DND-41 (cell line): ENCODE results near the gene SLC24A3.

ENCODE experiments used
- ATAC-seq: fragments of 200-7000 bp; cut with Tn5 transposase; 3 replicates; pipeline ENCODE4 v1.9.1; 2021; ENCODE audit warnings: low read depth; ENCODE audit not compliant: insufficient read depth
- DNase-seq: peaks from one replicate; pipeline ENCODE4 v3.0.0-alpha.2; 2020
- H2AFZ ChIP-seq: 2 replicates; pipeline ENCODE4 v1.6.0; 2012; ENCODE audit warnings: low read depth, low read length
- H3K27ac ChIP-seq: 2 replicates; pipeline ENCODE4 v1.5.1; 2012; ENCODE audit warnings: low read length, inconsistent platforms
- H3K27me3 ChIP-seq: fragments of 200-600 bp; sonication (generic); 2 replicates; pipeline ENCODE4 v1.6.0; 2012; ENCODE audit warnings: low read length, mild to moderate bottlenecking, inconsistent platforms; ENCODE audit not compliant: insufficient read depth, poor library complexity
- H3K36me3 ChIP-seq: 2 replicates; pipeline ENCODE4 v1.5.1; 2012; ENCODE audit warnings: low read length, inconsistent platforms; ENCODE audit not compliant: insufficient read depth
- H3K4me1 ChIP-seq: 2 replicates; pipeline ENCODE4 v1.5.1; 2012; ENCODE audit warnings: mild to moderate bottlenecking, low read length; ENCODE audit not compliant: insufficient read depth
- H3K4me2 ChIP-seq: 2 replicates; pipeline ENCODE4 v1.6.0; 2012; ENCODE audit warnings: mild to moderate bottlenecking, moderate library complexity, low read length, inconsistent platforms; ENCODE audit not compliant: insufficient read depth
- H3K4me3 ChIP-seq, 2 experiments: fragments of 200-600 bp in 1 of 2; shearing (Covaris generic) in 1 of 2; 2 replicates each; pipeline ENCODE4 v1.5.1; 2012 to 2016; ENCODE audit warnings: inconsistent platforms in 2 of 2, low read length in 2 of 2, mild to moderate bottlenecking in 2 of 2, low read depth in 1 of 2, moderate library complexity in 1 of 2
- H3K79me2 ChIP-seq: 2 replicates; pipeline ENCODE4 v1.6.0; 2012; ENCODE audit warnings: low read length, inconsistent platforms; ENCODE audit not compliant: insufficient read depth
- H3K9ac ChIP-seq: 2 replicates; pipeline ENCODE4 v1.6.0; 2012; ENCODE audit warnings: low read depth, mild to moderate bottlenecking, inconsistent platforms, low read length, moderate library complexity
- H3K9me3 ChIP-seq: 2 replicates; pipeline ENCODE4 v1.5.1; 2012; ENCODE audit warnings: low read length, moderate library complexity, mild to moderate bottlenecking, inconsistent platforms; ENCODE audit not compliant: insufficient read depth, severe bottlenecking
- H4K20me1 ChIP-seq: 2 replicates; pipeline ENCODE4 v1.6.0; 2012; ENCODE audit warnings: low read length; ENCODE audit not compliant: insufficient read depth
- EZH2 ChIP-seq: IDR thresholded peaks from 3 replicates; pipeline ENCODE4 v1.6.1; 2012; ENCODE audit warnings: borderline replicate concordance, low read depth, mild to moderate bottlenecking, moderate library complexity, low read length, inconsistent platforms; ENCODE audit not compliant: severe bottlenecking
- TF ChIP-seq, protein P1 (sequence below): IDR thresholded peaks from 2 replicates; pipeline ENCODE4 v1.5.1; 2012; ENCODE audit warnings: borderline replicate concordance, low read length, moderate library complexity, mild to moderate bottlenecking; ENCODE audit not compliant: poor library complexity, severe bottlenecking; ENCODE audit errors: extremely low read depth

SLC24A3 gene

DNA sequence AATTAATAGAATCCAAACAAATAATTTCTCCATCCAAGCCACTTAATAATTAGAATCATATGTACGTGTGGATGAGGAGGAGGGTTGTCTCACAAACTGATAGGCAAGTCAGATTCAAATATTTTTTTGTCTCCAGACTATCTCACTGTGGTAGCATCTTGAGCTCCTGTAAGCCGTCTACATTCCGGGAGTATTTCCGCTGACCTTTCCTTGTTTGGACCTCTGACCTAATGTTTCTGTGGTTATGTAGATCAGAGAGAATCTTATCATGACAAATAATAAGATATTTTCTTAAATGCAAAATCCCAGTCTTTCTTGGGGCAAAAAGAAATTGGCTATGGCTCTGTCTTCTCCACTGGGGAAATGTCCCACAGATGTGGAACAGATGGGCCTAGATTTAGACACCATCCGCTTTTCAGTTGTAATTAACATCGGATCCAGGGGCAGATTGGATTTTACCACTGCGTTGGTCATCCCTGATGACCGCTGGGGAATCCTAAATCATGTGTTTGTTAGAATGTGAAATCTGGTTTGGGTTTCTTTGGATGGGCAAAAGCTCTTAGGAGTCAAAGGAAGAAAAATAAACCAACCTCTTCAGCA, 348.5 kb downstream of the SLC24A3 start:
- H3K36me3 ChIP-seq = no peaks in the 10 kb centered on the region
- no peak overlapping the region for H3K4me3 ChIP-seq
- ATAC-seq (no peak), DNase-seq (no peak)
- no peak overlapping the region for H3K9ac ChIP-seq
- H4K20me1 ChIP-seq = no peaks in the 10 kb centered on the region
- no peaks in the 10 kb centered on the region for H3K4me1 ChIP-seq
- H3K79me2 ChIP-seq = no peaks in the 10 kb centered on the region
- H2AFZ ChIP-seq = no peak overlapping the region
- H3K27ac ChIP-seq = no peak overlapping the region
- no peak for TF ChIP-seq EZH2
- TF ChIP-seq, protein P1, sequence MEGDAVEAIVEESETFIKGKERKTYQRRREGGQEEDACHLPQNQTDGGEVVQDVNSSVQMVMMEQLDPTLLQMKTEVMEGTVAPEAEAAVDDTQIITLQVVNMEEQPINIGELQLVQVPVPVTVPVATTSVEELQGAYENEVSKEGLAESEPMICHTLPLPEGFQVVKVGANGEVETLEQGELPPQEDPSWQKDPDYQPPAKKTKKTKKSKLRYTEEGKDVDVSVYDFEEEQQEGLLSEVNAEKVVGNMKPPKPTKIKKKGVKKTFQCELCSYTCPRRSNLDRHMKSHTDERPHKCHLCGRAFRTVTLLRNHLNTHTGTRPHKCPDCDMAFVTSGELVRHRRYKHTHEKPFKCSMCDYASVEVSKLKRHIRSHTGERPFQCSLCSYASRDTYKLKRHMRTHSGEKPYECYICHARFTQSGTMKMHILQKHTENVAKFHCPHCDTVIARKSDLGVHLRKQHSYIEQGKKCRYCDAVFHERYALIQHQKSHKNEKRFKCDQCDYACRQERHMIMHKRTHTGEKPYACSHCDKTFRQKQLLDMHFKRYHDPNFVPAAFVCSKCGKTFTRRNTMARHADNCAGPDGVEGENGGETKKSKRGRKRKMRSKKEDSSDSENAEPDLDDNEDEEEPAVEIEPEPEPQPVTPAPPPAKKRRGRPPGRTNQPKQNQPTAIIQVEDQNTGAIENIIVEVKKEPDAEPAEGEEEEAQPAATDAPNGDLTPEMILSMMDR = no peak
- peaks cover 2% of the 10 kb centered on the region for H3K27me3 ChIP-seq
- H3K9me3 ChIP-seq = no peaks in the 10 kb centered on the region
- no peak overlapping the region for H3K4me2 ChIP-seq

DNA sequence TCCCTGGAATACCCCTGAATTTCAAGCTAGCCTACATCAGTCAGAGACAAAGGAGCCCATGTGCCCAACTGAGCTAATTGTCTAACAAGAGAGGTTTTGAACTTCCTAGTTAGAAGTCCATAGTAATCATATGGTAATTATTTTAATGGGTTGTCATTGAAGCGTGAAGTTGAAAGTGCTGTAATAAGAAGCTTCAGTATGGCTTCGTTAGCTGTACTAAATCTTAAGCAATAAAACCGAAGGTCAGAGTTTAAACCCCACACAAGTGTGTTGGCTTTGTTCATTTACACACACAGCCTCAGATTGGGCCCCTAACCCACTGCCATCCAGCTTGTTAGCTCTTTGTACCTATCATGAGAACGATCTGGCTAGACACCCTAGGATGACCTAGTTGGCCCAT, 350.0 kb downstream of the SLC24A3 start:
- no peaks in the 10 kb centered on the region for H3K27me3 ChIP-seq
- H3K27ac ChIP-seq = no peak overlapping the region
- H3K36me3 ChIP-seq = no peaks in the 10 kb centered on the region
- no peaks in the 10 kb centered on the region for H3K79me2 ChIP-seq
- H3K4me3 ChIP-seq = no peak overlapping the region
- H3K4me2 ChIP-seq = no peak overlapping the region
- no peak overlapping the region for H3K9ac ChIP-seq
- no peaks in the 10 kb centered on the region for H3K4me1 ChIP-seq
- DNase-seq (no peak), ATAC-seq (no peak)
- no peaks in the 10 kb centered on the region for H3K9me3 ChIP-seq
- no peak for TF ChIP-seq EZH2
- TF ChIP-seq, protein P1 = no peak
- H4K20me1 ChIP-seq = no peaks in the 10 kb centered on the region
- H2AFZ ChIP-seq = no peak overlapping the region

DNA sequence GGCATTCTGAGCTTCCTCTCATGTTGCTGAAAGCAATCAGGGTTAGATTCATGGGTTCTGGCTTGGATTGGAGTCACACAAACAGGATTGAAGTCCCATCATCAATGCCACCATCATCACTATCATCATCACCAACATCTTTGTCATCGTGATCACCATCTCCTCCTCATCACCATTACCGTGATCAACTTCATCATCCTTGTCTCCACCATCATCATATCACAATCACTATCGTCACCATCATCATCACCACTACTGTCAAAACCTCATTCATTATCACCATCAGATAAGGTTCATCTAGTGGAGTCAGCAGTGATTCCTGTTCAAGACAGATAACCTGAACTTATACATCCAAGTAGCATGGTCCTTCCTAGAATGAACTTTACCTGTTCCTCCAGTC, 351.8 kb downstream of the SLC24A3 start:
- TF ChIP-seq, protein P1 = no peak
- TF ChIP-seq EZH2 = no peak

DNA sequence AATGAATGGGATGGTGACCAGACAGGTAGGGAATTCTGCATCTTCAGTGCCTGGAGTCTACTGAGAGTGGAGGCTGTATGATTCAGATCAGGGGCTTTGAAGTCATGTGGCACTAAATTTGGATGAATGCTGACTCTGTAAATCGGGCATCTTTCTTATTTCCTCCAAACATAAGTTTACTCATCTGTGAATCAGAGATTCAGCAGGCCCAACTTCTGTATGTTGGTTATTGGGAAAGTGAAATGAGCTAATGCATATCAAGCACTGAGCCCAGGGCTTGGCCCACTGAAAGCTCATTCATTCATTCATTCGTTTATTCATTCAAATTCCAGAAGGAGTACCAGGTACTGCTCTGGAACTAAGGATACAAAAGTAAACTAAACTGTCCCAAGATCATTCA, 353.3 kb downstream of the SLC24A3 start:
- Histone ChIP-seq H3K27ac (no peak overlapping the region), H3K4me1 (no peaks in the 10 kb centered on the region), H4K20me1 (no peaks in the 10 kb centered on the region), H3K4me2 (no peak overlapping the region), H3K79me2 (no peaks in the 10 kb centered on the region), H3K36me3 (no peaks in the 10 kb centered on the region), H3K9me3 (no peaks in the 10 kb centered on the region), H3K4me3 (no peak overlapping the region), H3K27me3 (no peaks in the 10 kb centered on the region), H3K9ac (no peak overlapping the region), H2AFZ (no peak overlapping the region)
- no peak for TF ChIP-seq EZH2
- TF ChIP-seq, protein P1 = no peak
- no peak for ATAC-seq
- no peak for DNase-seq

More for the DNA sequence above, 351.8 kb downstream of the SLC24A3 start:
- Histone ChIP-seq H3K27me3 (no peaks in the 10 kb centered on the region), H3K27ac (no peak overlapping the region), H3K4me1 (no peaks in the 10 kb centered on the region), H3K9me3 (no peaks in the 10 kb centered on the region), H3K4me3 (no peak overlapping the region), H3K4me2 (no peak overlapping the region), H4K20me1 (no peaks in the 10 kb centered on the region), H3K79me2 (no peaks in the 10 kb centered on the region), H3K9ac (no peak overlapping the region), H2AFZ (no peak overlapping the region), H3K36me3 (no peaks in the 10 kb centered on the region)
- DNase-seq = no peak
- no peak for ATAC-seq
